ENCODE data around the gene DOHH. TPM values are rescaled to one million over a fixed set of nuclear protein-coding genes. Genes with fewer than 3 reads are reported as not detected.
"Not testable (repeated sequence)": the region's sequence is repeated elsewhere in the genome, so short reads cannot be mapped to it uniquely, and the experiment has no call there.

Gene DOHH
- total RNA-seq, 1 donor from 2014 or later: 11.8 TPM

DNA sequence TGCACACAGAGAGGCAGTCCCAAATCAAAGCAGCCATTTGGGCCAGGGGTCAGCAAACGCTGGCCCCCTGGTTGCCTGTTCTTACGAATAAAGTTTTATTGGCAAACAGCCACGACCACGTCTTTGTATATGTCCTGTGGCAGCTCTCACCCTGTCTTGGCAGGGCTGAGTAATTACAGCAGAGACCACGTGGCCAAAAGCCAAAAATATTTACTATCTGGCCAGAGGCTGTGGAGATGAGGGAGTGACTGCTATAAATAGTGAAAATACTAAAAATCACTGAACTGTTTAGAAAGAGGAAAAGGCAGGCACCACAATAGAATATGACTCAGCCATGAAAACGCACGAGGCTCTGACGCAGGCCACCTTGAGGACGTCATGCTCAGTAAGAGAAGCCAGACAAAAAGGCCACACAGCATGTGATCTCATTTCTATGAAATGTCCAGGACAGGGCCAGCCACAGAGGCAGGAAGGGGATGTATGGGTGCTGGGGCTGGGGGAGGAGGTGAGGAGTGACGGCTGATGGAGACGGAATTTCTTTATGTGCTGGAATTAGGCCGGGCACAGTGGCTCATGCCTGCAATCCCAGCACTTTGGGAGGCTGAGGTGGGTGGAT, 49.6 kb downstream of the DOHH start:
- FAIRE-seq (no peak), DNase-seq (ENCODE audit: low spot score in 2 of 2) (peak in 1 of 2 donors; percentile 55)

DNA sequence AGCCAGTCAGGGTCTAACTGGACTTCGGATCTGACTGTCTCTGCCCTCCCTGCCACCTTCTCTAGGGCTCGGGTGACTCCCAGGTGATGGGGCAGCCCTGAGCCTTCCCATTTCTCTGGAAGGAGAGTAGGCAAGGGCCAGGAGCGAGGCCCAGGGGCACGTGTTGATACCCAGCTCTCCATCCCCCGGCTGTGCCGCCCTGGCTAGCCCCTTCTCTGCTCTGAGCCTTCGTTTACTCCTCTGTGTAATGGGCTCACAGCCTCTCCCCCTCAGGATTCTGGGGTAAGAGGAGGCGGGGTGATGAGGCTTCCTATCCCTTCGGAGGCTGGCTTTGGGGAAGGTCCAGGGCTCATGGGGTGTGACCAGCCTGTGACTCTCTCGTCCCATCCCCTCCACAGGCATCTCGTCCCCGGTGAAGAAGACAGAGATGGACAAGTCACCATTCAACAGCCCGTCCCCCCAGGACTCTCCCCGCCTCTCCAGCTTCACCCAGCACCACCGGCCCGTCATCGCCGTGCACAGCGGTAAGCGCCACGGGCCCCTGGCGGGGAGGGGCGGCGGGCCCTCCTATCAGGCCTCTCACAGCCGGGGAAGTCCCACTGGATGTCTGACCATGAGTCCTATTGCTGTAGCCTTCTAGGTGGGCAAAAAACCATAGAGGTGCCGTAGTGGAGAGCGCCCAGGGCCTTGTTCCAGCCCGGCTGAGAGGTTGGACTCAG, 51.7 kb downstream of the DOHH start:
- FAIRE-seq (no peak), DNase-seq (ENCODE audit: low spot score in 2 of 2) (no peak)

DNA sequence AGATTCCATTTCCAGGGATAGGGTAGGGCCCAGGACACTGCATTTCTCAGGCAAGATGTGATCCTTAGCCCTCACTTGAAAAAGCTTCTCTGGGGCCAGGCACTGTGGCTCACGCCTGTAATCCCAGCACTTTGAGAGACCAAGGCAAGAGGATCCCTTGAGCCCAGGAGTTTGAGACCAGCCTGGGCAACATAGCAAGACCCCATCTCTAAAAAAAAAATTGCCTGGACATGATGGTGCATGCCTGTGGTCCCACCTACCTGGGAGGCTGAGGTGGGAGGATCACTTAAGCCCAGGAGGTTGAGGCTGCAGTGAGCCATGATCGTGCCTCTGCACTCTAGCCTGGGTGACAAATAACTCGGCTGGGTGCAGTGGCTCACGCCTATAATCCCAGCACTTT, 53.8 kb downstream of the DOHH start:
- DNase-seq (ENCODE audit: low spot score in 2 of 2); FAIRE-seq: not testable (repeated sequence)

DNA sequence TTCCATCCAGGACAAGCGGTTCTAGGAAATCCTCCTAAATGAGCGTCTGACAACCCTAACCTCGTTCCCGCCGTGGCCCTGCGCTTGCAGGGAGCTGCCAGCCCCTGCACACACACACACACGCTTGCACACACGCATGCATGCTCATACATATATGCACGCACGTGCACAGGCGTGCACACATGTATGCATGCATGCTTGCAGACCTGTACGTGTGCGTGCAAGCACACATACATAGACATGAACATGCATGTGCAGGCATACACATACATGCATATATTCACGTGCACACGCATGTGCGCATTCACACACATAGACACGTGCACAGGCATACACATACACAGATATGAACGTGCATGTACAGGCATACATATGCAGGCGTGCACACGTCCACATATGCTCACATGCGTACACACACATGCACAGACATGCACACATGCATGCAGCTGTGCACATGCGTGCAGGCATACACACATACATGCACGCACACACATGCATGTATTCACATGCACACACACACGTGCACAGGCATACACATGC, 55.7 kb downstream of the DOHH start:
- FAIRE-seq (no peak), DNase-seq (ENCODE audit: low spot score in 2 of 2) (no peak)

DNA sequence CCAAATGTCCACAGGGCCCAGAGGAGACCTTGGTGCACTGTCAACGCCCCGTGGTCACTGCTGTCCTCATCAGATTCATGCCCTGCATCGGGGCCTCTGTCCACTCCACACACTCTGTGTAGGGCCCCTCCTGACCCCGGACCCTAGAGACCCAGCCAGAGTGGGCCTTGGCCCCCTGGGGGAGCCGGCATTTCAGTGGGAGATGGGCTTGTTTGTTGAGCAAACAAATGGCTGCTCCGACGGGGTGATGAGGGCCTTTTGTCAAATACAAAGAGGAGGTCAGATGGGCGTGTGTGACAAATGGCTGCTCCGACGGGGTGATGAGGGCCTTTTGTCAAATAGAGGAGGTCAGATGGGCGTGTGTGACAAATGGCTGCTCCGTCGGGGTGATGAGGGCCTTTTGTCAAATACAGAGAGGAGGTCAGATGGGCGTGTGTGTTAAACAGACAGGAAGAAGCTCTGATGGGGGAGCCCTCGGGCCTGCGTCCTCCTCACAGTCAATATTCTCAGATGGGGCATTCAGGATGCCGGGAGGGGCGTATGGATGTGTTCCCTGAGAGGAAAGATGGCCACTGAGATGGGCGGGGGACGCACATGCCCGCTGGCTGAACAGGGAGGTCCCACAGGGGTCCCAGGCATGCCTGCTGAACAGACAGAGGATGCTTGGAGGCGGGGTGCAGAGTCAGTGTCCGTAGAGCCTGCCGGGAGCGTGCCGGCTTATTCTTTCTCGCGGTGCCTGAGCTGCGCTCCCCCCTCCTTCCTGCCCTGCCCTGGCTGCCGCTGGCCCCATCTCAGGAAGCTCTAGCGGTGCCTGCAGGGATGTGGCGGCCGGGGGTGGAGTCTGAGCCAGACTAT, 56.4 kb downstream of the DOHH start:
- FAIRE-seq (no peak), DNase-seq (ENCODE audit: low spot score in 2 of 2) (peak in 1 of 2 donors; percentile 56)

DNA sequence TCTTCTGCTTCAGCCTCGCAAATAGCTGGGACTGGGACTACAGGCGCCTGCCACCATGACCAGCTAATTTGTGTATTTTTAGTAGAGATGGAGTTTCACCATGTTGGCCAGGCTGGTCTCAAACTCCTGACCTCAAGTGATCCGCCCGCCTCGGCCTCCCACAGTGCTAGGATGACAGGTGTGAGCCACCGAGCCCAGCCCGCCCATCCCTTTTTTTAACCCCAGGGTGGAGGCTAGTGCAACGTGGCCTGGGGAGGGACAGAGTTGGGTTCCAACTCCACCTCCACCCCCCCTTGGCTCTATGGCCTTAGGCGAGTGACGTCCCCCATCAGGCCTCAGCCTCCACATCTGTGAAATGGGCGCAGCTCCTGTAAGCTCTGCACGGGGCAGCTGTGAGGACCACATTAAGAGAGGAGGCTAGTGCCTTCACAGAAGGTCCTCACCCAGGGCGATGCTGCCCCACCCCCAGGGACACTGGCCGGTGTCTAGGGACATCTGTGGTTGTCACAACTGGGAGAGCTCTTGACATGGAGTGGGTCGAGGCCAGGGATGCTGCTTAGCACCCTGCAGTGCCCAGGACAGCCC, 57.9 kb downstream of the DOHH start:
- no peak for FAIRE-seq
- DNase-seq (ENCODE audit: low spot score in 2 of 2): no peak

DNA sequence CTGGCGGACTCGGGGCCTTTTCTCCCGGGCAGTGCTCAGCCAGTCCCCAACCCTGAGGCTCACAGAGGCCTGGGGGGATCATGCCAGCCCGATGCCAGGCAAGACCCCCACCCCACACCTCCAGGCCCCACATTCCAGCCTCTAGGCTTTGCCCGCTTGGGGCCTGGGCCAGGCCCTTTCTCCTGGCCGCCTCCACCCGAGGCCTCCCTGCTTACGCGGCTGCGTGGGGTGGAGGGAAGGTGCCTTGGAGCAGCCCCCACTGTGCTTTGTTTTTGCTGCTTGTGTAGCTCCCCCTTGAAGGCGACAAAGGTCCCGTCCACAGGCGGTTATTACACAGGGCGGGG, 58.5 kb downstream of the DOHH start:
- FAIRE-seq (no peak), DNase-seq (ENCODE audit: low spot score in 2 of 2) (no peak)

DNA sequence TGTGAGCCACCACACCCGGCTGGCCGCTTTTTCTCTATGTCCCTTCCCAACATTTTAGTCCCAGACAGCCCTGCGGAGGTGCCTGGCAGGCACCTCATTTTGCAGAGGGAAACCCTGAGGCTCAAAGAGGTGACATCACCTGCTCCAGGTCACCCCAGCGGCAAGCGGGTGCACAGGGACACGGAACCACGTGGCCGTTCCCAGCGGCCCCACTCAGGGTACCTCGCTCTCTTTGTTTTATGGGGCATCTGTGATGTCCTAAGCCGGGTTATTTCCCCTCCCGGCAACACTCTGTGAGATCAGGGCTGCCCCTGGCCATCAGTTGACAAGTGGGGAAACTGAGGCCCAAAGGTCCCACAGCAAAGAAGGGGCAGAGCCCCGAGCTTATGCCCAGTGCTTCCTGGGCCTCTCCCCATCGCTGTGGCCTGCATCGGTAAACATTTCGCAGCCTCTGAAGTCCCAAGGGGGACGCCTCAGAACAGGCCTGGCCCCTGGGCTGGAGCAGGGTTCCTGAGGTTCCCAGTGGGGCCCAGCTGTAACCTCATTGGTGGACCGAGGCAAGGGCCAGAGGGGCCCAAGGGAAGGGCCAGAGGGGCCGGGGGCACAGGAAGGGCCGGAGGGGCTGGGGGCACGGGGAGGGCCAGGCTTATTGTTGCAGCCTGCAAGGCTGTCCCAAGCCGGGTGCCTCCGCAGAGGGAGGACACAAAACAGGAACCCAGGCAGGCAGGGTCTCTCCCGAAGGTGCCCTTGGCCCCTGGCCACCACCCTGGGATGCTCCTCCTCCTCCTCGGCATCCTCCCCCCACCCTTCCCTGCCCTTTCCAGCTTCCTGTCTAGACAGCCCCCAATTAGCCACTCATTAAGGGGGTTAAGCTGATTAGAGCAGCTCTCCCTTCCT, 59.1 kb downstream of the DOHH start:
- FAIRE-seq: no peak

More for the DNA sequence above, 59.1 kb downstream of the DOHH start:
- DNase-seq (ENCODE audit: low spot score in 2 of 2): no peak

Small RNA genes lying within 50 kb of the gene (small RNA-seq; reads per million reads assigned to genes)
- gene RF00212: not detected

Other genes starting within 250 kb of the DOHH start
- gene NFIC, start 134.1 kb downstream of the DOHH start, total RNA-seq: 1.2 TPM
- gene SMIM24, start 20.1 kb downstream of the DOHH start, total RNA-seq: not detected
- not detected for gene SMIM44, start 17.2 kb downstream of the DOHH start, total RNA-seq
- gene FZR1, start 5.6 kb upstream of the DOHH start, total RNA-seq: 31.0 TPM
- gene TEKTIP1, start 38.5 kb upstream of the DOHH start, total RNA-seq: 0.41 TPM
- 35.9 TPM for gene MFSD12, start 56.9 kb upstream of the DOHH start, total RNA-seq
- gene HMG20B, start 72.3 kb upstream of the DOHH start, total RNA-seq: 13.9 TPM
- under 0.01 TPM for gene GIPC3, start 84.8 kb upstream of the DOHH start, total RNA-seq
- gene TBXA2R, start 106.2 kb upstream of the DOHH start, total RNA-seq: 0.41 TPM
- 21.6 TPM for gene CACTIN, start 126.1 kb upstream of the DOHH start, total RNA-seq
- gene PIP5K1C, start 199.8 kb upstream of the DOHH start, total RNA-seq: 15.1 TPM
- not detected for gene TJP3, start 207.7 kb upstream of the DOHH start, total RNA-seq